IPS DF 6.9 (cell line): Measurements from ENCODE around the gene LYRM9.
A peak's percentile ranks its signal among the peaks of the same experiment; 100 is the strongest.

ENCODE experiments used
- DNase-seq: peaks from one replicate; pipeline ENCODE4 v3.0.0-alpha.2; 2013; ENCODE audit warnings: low read depth, low spot score
- H3K27ac ChIP-seq: one replicate; pipeline ENCODE4 v1.5.1; 2013; ENCODE audit warnings: low read length, control low read depth
- H3K27me3 ChIP-seq: 2 replicates; pipeline ENCODE4 v1.6.1; 2013; ENCODE audit warnings: mild to moderate bottlenecking, low read length; ENCODE audit not compliant: control insufficient read depth, insufficient read depth
- H3K36me3 ChIP-seq: 2 replicates; pipeline ENCODE4 v1.6.1; 2013; ENCODE audit warnings: low read length; ENCODE audit not compliant: control insufficient read depth, insufficient read depth
- H3K4me1 ChIP-seq: 2 replicates; pipeline ENCODE4 v1.6.1; 2013; ENCODE audit warnings: low read length; ENCODE audit not compliant: control insufficient read depth, insufficient read depth
- H3K4me3 ChIP-seq: 2 replicates; pipeline ENCODE4 v1.5.1; 2013; ENCODE audit warnings: mild to moderate bottlenecking, low read length
- H3K9me3 ChIP-seq: 2 replicates; pipeline ENCODE4 v1.6.1; 2013; ENCODE audit warnings: low read length, inconsistent platforms; ENCODE audit not compliant: control insufficient read depth, insufficient read depth
- WGBS: extraction: QIAGEN DNeasy Blood & Tissue Kit; methylation state at CpG from one replicate; pipeline ENCODE4 v1.1.7; 2013; ENCODE audit warnings: mixed read lengths, missing lambda C conversion rate; ENCODE audit not compliant: insufficient read length, insufficient coverage; 5-methylcytosine and 5-hydroxymethylcytosine counted together

The LYRM9 gene

GRCh38 chr17:27892866-27893769 is at the start of gene LYRM9:
LYRM9 (minus strand) TSS chr17:27893365; CDS start chr17:27882694, 10,671 bp downstream.
- no peaks in the 10 kb centered on the region for H3K36me3 ChIP-seq
- no peaks in the 10 kb centered on the region for H3K9me3 ChIP-seq
- peak; percentile 71 for DNase-seq
- H3K27me3 ChIP-seq, result no peaks in the 10 kb centered on the region
- peak within 1 kb of the TSS; percentile 39; the same call in 1 of the 2 replicates for H3K4me3 ChIP-seq
- no CpG with 5 or more reads among the region's 75 CpGs for WGBS
- H3K27ac ChIP-seq, result no peak within 1 kb of the TSS
- H3K4me1 ChIP-seq, result peaks cover 7% of the 10 kb centered on the region

- no peak overlapping the region for H3K27ac ChIP-seq
- no peaks in the 10 kb centered on the region for H3K27me3 ChIP-seq
- H3K36me3 ChIP-seq, result no peaks in the 10 kb centered on the region
- no peaks in the 10 kb centered on the region for H3K9me3 ChIP-seq
- WGBS, result no CpG with 5 or more reads among the region's 13 CpGs
- H3K4me3 ChIP-seq, result no peak overlapping the region
- H3K4me1 ChIP-seq, result peaks cover 7% of the 10 kb centered on the region; the same call in 1 of the 2 replicates
- DNase-seq, result no peak
Observed at GRCh38 chr17:27940503-27941428, 47.6 kb upstream of the LYRM9 start.

- H3K9me3 ChIP-seq, result no peaks in the 10 kb centered on the region
- no peak for DNase-seq
- no peak overlapping the region for H3K4me3 ChIP-seq
- WGBS, result no CpG with 5 or more reads among the region's 7 CpGs
- no peak overlapping the region for H3K27ac ChIP-seq
- H3K4me1 ChIP-seq, result peaks cover 7% of the 10 kb centered on the region; the same call in 1 of the 2 replicates
- H3K27me3 ChIP-seq, result no peaks in the 10 kb centered on the region
- no peaks in the 10 kb centered on the region for H3K36me3 ChIP-seq
Observed at GRCh38 chr17:27939474-27940465, 46.6 kb upstream of the LYRM9 start.

GRCh38 chr17:27938864-27939263 is 45.7 kb upstream of the LYRM9 start:
- WGBS, result no CpG with 5 or more reads among the region's 4 CpGs
- Histone ChIP-seq H3K4me1 (peaks cover 4% of the 10 kb centered on the region; the same call in 1 of the 2 replicates), H3K9me3 (no peaks in the 10 kb centered on the region), H3K27me3 (no peaks in the 10 kb centered on the region), H3K4me3 (no peak overlapping the region), H3K27ac (no peak overlapping the region), H3K36me3 (no peaks in the 10 kb centered on the region)
- DNase-seq, result no peak

GRCh38 chr17:27938241-27938640 is 45.1 kb upstream of the LYRM9 start:
- Histone ChIP-seq H3K36me3 (no peaks in the 10 kb centered on the region), H3K27me3 (no peaks in the 10 kb centered on the region), H3K4me1 (peaks cover 4% of the 10 kb centered on the region; the same call in 1 of the 2 replicates), H3K4me3 (no peak overlapping the region), H3K27ac (no peak overlapping the region), H3K9me3 (no peaks in the 10 kb centered on the region)
- DNase-seq, result no peak

- Histone ChIP-seq H3K27me3 (no peaks in the 10 kb centered on the region), H3K9me3 (no peaks in the 10 kb centered on the region), H3K4me3 (no peak overlapping the region), H3K4me1 (peaks cover 4% of the 10 kb centered on the region; the same call in 1 of the 2 replicates), H3K36me3 (no peaks in the 10 kb centered on the region), H3K27ac (no peak overlapping the region)
- no CpG with 5 or more reads among the region's 8 CpGs for WGBS
- no peak for DNase-seq
Observed at GRCh38 chr17:27937025-27937546, 43.9 kb upstream of the LYRM9 start.

- Histone ChIP-seq H3K4me3 (no peak overlapping the region), H3K27me3 (no peaks in the 10 kb centered on the region), H3K9me3 (no peaks in the 10 kb centered on the region), H3K27ac (no peak overlapping the region), H3K36me3 (no peaks in the 10 kb centered on the region), H3K4me1 (no peaks in the 10 kb centered on the region)
- no peak for DNase-seq
- no CpG with 5 or more reads among the region's 6 CpGs for WGBS
Observed at GRCh38 chr17:27930000-27930399, 36.8 kb upstream of the LYRM9 start.

- no peak overlapping the region for H3K4me3 ChIP-seq
- H3K27ac ChIP-seq, result no peak overlapping the region
- no peaks in the 10 kb centered on the region for H3K9me3 ChIP-seq
- no CpG with 5 or more reads among the region's 5 CpGs for WGBS
- H3K4me1 ChIP-seq, result no peaks in the 10 kb centered on the region
- H3K36me3 ChIP-seq, result no peaks in the 10 kb centered on the region
- DNase-seq, result no peak
- H3K27me3 ChIP-seq, result no peaks in the 10 kb centered on the region
Observed at GRCh38 chr17:27928587-27928986, 35.4 kb upstream of the LYRM9 start.

- no CpG with 5 or more reads among the region's 2 CpGs for WGBS
Observed at GRCh38 chr17:27927781-27928180, 34.6 kb upstream of the LYRM9 start.

More at GRCh38 chr17:27927781-27928180, 34.6 kb upstream of the LYRM9 start:
- H3K4me1 ChIP-seq, result no peaks in the 10 kb centered on the region
- DNase-seq, result no peak
- H3K27ac ChIP-seq, result no peak overlapping the region
- no peak overlapping the region for H3K4me3 ChIP-seq
- no peaks in the 10 kb centered on the region for H3K27me3 ChIP-seq
- H3K36me3 ChIP-seq, result no peaks in the 10 kb centered on the region
- H3K9me3 ChIP-seq, result no peaks in the 10 kb centered on the region
